Measurements from ENCODE around the gene CDK19.

Gene CDK19

GRCh38 chr6:110645685-110646418 lies 169.4 kb downstream of the CDK19 start:
- no peak overlapping the region for H3K9ac ChIP-seq (ENCODE audit: low read depth, low read length)
- no peaks in the 10 kb centered on the region for H3K4me1 ChIP-seq (ENCODE audit: insufficient read depth, low read length)
- 97% methylated on average over 62 of the region's 62 CpGs for WGBS
- H3K9me3 ChIP-seq (ENCODE audit: insufficient read depth, low read depth, low read length): no peaks in the 10 kb centered on the region
- H3K4me3 ChIP-seq (ENCODE audit: low read length): no peak overlapping the region
- H3K36me3 ChIP-seq (ENCODE audit: insufficient read depth, low read length): 0 out of 2 replicates have a peak, but pooled peaks cover 3% of the 10 kb centered on the region
- H3K27ac ChIP-seq (ENCODE audit: low read depth, low read length): no peak overlapping the region
- H3K27me3 ChIP-seq (ENCODE audit: insufficient read depth, low read length): no peaks in the 10 kb centered on the region

DNA sequence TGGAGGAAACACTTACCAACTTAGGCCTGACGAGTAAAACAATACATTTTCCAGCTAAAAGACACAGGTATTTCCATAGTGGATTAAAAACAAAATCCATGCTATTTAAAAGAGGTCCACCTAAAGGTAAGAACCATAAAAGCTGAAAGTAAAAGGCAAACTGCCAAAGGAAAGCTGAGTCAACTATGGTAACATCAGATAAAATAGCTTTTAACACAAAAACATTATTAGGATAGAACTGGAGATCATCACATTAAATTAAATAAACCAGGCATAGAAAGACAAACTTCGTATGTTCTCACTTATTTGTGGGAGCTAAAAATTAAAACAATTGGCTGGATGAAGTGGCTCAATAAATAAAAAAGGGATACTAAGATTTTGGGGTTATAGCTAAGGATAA lies 172.1 kb downstream of the CDK19 start:
- Histone ChIP-seq H3K4me3 (ENCODE audit: low read length) (no peak overlapping the region), H3K4me1 (ENCODE audit: insufficient read depth, low read length) (no peaks in the 10 kb centered on the region), H3K36me3 (ENCODE audit: insufficient read depth, low read length) (0 out of 2 replicates have a peak, but pooled peaks cover 3% of the 10 kb centered on the region), H3K9me3 (ENCODE audit: insufficient read depth, low read depth, low read length) (no peaks in the 10 kb centered on the region), H3K27ac (ENCODE audit: low read depth, low read length) (no peak overlapping the region), H3K9ac (ENCODE audit: low read depth, low read length) (no peak overlapping the region), H3K27me3 (ENCODE audit: insufficient read depth, low read length) (no peaks in the 10 kb centered on the region)
- WGBS: 90% methylated on average over 2 of the region's 2 CpGs

- Histone ChIP-seq H3K27ac (ENCODE audit: low read depth, low read length) (no peak overlapping the region), H3K27me3 (ENCODE audit: insufficient read depth, low read length) (no peaks in the 10 kb centered on the region), H3K36me3 (ENCODE audit: insufficient read depth, low read length) (0 out of 2 replicates have a peak, but pooled peaks cover 3% of the 10 kb centered on the region), H3K4me3 (ENCODE audit: low read length) (no peak overlapping the region), H3K4me1 (ENCODE audit: insufficient read depth, low read length) (no peaks in the 10 kb centered on the region), H3K9ac (ENCODE audit: low read depth, low read length) (no peak overlapping the region), H3K9me3 (ENCODE audit: insufficient read depth, low read depth, low read length) (no peaks in the 10 kb centered on the region)
Measured at GRCh38 chr6:110642711-110643110, 172.6 kb downstream of the CDK19 start.

DNA sequence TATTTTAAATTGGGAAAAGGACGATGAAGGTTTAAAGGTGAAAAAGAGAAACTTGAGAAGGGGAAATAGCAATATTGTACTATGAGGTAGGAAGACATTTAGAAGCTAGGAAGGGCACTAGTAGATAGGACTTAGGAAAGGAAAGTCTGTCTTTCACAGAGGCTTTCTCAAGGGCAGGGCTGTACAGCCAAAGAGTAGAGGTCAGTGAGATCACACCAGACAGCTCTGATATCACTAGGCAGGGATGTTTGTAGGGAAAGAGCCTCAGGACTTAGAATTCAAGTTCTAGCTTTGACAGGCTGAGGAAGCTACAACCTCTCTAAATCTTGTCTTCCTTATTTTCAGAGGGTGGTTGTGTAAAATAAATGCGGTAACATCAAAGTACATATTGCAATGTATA lies 178.5 kb downstream of the CDK19 start:
- no peaks in the 10 kb centered on the region for H3K36me3 ChIP-seq (ENCODE audit: insufficient read depth, low read length)
- no peak overlapping the region for H3K27ac ChIP-seq (ENCODE audit: low read depth, low read length)
- 90% methylated on average over 1 of the region's 2 CpGs for WGBS
- H3K9me3 ChIP-seq (ENCODE audit: insufficient read depth, low read depth, low read length): no peaks in the 10 kb centered on the region
- H3K4me1 ChIP-seq (ENCODE audit: insufficient read depth, low read length): 0 out of 2 replicates have a peak, but pooled peaks cover 5% of the 10 kb centered on the region
- no peak overlapping the region for H3K9ac ChIP-seq (ENCODE audit: low read depth, low read length)
- H3K4me3 ChIP-seq (ENCODE audit: low read length): no peak overlapping the region
- no peaks in the 10 kb centered on the region for H3K27me3 ChIP-seq (ENCODE audit: insufficient read depth, low read length)

GRCh38 chr6:110635096-110635495 lies 180.2 kb downstream of the CDK19 start:
- 0 out of 2 replicates have a peak, but pooled peaks cover 5% of the 10 kb centered on the region for H3K4me1 ChIP-seq (ENCODE audit: insufficient read depth, low read length)
- no peaks in the 10 kb centered on the region for H3K27me3 ChIP-seq (ENCODE audit: insufficient read depth, low read length)
- no peaks in the 10 kb centered on the region for H3K9me3 ChIP-seq (ENCODE audit: insufficient read depth, low read depth, low read length)
- 69% methylated on average over 1 of the region's 1 CpG for WGBS
- H3K4me3 ChIP-seq (ENCODE audit: low read length): no peak overlapping the region
- H3K36me3 ChIP-seq (ENCODE audit: insufficient read depth, low read length): no peaks in the 10 kb centered on the region
- no peak overlapping the region for H3K27ac ChIP-seq (ENCODE audit: low read depth, low read length)
- no peak overlapping the region for H3K9ac ChIP-seq (ENCODE audit: low read depth, low read length)

GRCh38 chr6:110633731-110634213 lies 181.5 kb downstream of the CDK19 start:
- 83% methylated on average over 1 of the region's 2 CpGs for WGBS

GRCh38 chr6:110629153-110629552 lies 186.1 kb downstream of the CDK19 start:
- Histone ChIP-seq H3K4me1 (ENCODE audit: insufficient read depth, low read length) (no peaks in the 10 kb centered on the region), H3K27me3 (ENCODE audit: insufficient read depth, low read length) (no peaks in the 10 kb centered on the region), H3K4me3 (ENCODE audit: low read length) (no peak overlapping the region), H3K27ac (ENCODE audit: low read depth, low read length) (no peak overlapping the region), H3K36me3 (ENCODE audit: insufficient read depth, low read length) (0 out of 2 replicates have a peak, but pooled peaks cover 3% of the 10 kb centered on the region), H3K9ac (ENCODE audit: low read depth, low read length) (no peak overlapping the region), H3K9me3 (ENCODE audit: insufficient read depth, low read depth, low read length) (no peaks in the 10 kb centered on the region)
- WGBS: 94% methylated on average over 2 of the region's 2 CpGs

More at GRCh38 chr6:110633731-110634213, 181.5 kb downstream of the CDK19 start:
- no peak overlapping the region for H3K27ac ChIP-seq (ENCODE audit: low read depth, low read length)
- no peaks in the 10 kb centered on the region for H3K9me3 ChIP-seq (ENCODE audit: insufficient read depth, low read depth, low read length)
- H3K4me3 ChIP-seq (ENCODE audit: low read length): no peak overlapping the region
- H3K4me1 ChIP-seq (ENCODE audit: insufficient read depth, low read length): 0 out of 2 replicates have a peak, but pooled peaks cover 5% of the 10 kb centered on the region
- no peaks in the 10 kb centered on the region for H3K27me3 ChIP-seq (ENCODE audit: insufficient read depth, low read length)
- no peak overlapping the region for H3K9ac ChIP-seq (ENCODE audit: low read depth, low read length)
- H3K36me3 ChIP-seq (ENCODE audit: insufficient read depth, low read length): no peaks in the 10 kb centered on the region

GRCh38 chr6:110628330-110628729 lies 186.9 kb downstream of the CDK19 start:
- Histone ChIP-seq H3K9me3 (ENCODE audit: insufficient read depth, low read depth, low read length) (no peaks in the 10 kb centered on the region), H3K27me3 (ENCODE audit: insufficient read depth, low read length) (no peaks in the 10 kb centered on the region), H3K36me3 (ENCODE audit: insufficient read depth, low read length) (peaks cover 3% of the 10 kb centered on the region; the same call in 1 of the 2 replicates), H3K4me1 (ENCODE audit: insufficient read depth, low read length) (no peaks in the 10 kb centered on the region), H3K27ac (ENCODE audit: low read depth, low read length) (no peak overlapping the region), H3K9ac (ENCODE audit: low read depth, low read length) (no peak overlapping the region), H3K4me3 (ENCODE audit: low read length) (no peak overlapping the region)
- 93% methylated on average over 3 of the region's 5 CpGs for WGBS

DNA sequence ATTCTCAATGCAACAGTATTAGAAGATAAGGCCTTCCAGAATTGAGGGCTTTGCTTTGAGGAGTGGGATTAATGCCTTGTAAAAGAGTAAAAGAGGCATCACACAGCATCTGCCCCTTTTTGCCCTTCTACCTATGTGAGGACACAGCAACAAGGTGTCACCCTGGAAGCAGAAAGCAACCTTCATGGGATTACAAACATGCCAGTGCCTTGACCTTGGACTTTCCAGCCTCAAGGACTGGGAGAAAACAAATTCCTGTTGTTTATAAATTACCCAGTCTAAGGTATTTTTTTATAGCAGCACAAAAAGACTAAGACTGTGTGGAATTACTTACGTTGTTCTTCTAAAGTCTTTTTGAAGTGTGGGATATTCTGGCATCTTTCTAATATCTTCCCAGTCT lies 188.8 kb downstream of the CDK19 start:
- Histone ChIP-seq H3K27me3 (ENCODE audit: insufficient read depth, low read length) (no peaks in the 10 kb centered on the region), H3K4me3 (ENCODE audit: low read length) (no peak overlapping the region), H3K9ac (ENCODE audit: low read depth, low read length) (no peak overlapping the region), H3K36me3 (ENCODE audit: insufficient read depth, low read length) (peaks cover 21% of the 10 kb centered on the region), H3K9me3 (ENCODE audit: insufficient read depth, low read depth, low read length) (no peaks in the 10 kb centered on the region), H3K27ac (ENCODE audit: low read depth, low read length) (no peak overlapping the region), H3K4me1 (ENCODE audit: insufficient read depth, low read length) (no peaks in the 10 kb centered on the region)
- WGBS: no CpG with 5 or more reads among the region's 1 CpG

DNA sequence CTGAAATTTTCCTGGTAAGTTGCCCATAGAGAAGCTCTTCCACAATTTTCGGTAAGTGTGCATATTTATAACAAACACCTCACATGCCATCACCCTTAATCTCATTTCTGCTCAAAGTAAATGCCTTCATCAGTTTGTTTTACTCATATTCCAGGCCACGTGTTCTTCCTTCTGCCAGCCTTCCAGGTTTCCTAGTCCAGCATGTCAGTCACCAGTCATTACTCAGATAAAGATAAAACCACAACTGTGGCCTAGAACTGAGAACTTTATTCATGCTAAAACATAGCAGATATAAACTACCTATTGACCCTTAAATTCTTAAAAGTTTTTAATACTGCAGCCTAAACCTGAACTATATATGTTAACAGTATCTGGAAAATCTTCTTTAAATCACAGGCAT lies 189.4 kb downstream of the CDK19 start:
- Histone ChIP-seq H3K9me3 (ENCODE audit: insufficient read depth, low read depth, low read length) (no peaks in the 10 kb centered on the region), H3K9ac (ENCODE audit: low read depth, low read length) (no peak overlapping the region), H3K4me1 (ENCODE audit: insufficient read depth, low read length) (no peaks in the 10 kb centered on the region), H3K27me3 (ENCODE audit: insufficient read depth, low read length) (no peaks in the 10 kb centered on the region), H3K27ac (ENCODE audit: low read depth, low read length) (no peak overlapping the region), H3K4me3 (ENCODE audit: low read length) (no peak overlapping the region), H3K36me3 (ENCODE audit: insufficient read depth, low read length) (peaks cover 25% of the 10 kb centered on the region)
- 92% methylated on average over 2 of the region's 2 CpGs for WGBS

- WGBS: 100% methylated on average over 2 of the region's 2 CpGs
- H3K4me1 ChIP-seq (ENCODE audit: insufficient read depth, low read length): peaks cover 8% of the 10 kb centered on the region
- no peak overlapping the region for H3K9ac ChIP-seq (ENCODE audit: low read depth, low read length)
- no peaks in the 10 kb centered on the region for H3K9me3 ChIP-seq (ENCODE audit: insufficient read depth, low read depth, low read length)
- H3K27me3 ChIP-seq (ENCODE audit: insufficient read depth, low read length): no peaks in the 10 kb centered on the region
- peaks cover 30% of the 10 kb centered on the region for H3K36me3 ChIP-seq (ENCODE audit: insufficient read depth, low read length)
- no peak overlapping the region for H3K4me3 ChIP-seq (ENCODE audit: low read length)
- no peak overlapping the region for H3K27ac ChIP-seq (ENCODE audit: low read depth, low read length)
Measured at GRCh38 chr6:110622912-110623578, 192.2 kb downstream of the CDK19 start.

Data from HUES64 (cell line).